Stomach (tissue), 9 donors: ENCODE data around the gene GADL1. TPM values are rescaled to one million over a fixed set of nuclear protein-coding genes. Genes with fewer than 3 reads are reported as not detected.

ENCODE experiments used
- DNase-seq, 2 donors: peaks; one replicate each; pipeline versions ENCODE4 v3.0.0 to v3.0.0-alpha.2; 2013 to 2019
- H3K27ac ChIP-seq, 5 donors: fragments of 200-600 bp in 4 of 5; sonication (generic) in 4 of 5; one replicate each; pipeline ENCODE4 v1.5.1; 2013 to 2019; ENCODE audit warnings: mild to moderate bottlenecking in 1 of 5, moderate library complexity in 1 of 5
- H3K27me3 ChIP-seq, 3 donors: fragments of 200-600 bp; sonication (generic); one replicate each; pipeline ENCODE4 v1.5.1; 2017 to 2019; ENCODE audit warnings: mixed run types in 1 of 3
- H3K36me3 ChIP-seq, 4 donors: fragments of 200-600 bp; sonication (generic); 1 replicate in 3 of 4; 2 replicates in 1 of 4; pipeline ENCODE4 v1.5.1; 2016 to 2019
- H3K4me1 ChIP-seq, 4 donors: fragments of 200-600 bp; sonication (generic); one replicate each; pipeline ENCODE4 v1.5.1; 2016 to 2019
- H3K4me3 ChIP-seq, 4 donors: fragments of 200-600 bp; sonication (generic) in 3 of 4; one replicate each; pipeline ENCODE4 v1.5.1; 2016 to 2019; ENCODE audit warnings: mild to moderate bottlenecking in 1 of 4
- H3K9me3 ChIP-seq, 4 donors: fragments of 200-600 bp; sonication (generic); one replicate each; pipeline ENCODE4 v1.5.1; 2016 to 2019
- EP300 ChIP-seq: sonication (generic); formaldehyde crosslinking; IDR thresholded peaks from one replicate; pipeline ENCODE4 v1.6.1; 2017; ENCODE audit warnings: antibody characterized with exemption
- POLR2A ChIP-seq, 4 donors: fragments of 450-650 bp; IDR thresholded peaks; one replicate each; pipeline ENCODE4 v1.6.1; 2016; ENCODE audit warnings: antibody characterized with exemption in 4 of 4, control low read depth in 2 of 4, mild to moderate bottlenecking in 1 of 4, moderate library complexity in 1 of 4
- POLR2AphosphoS5 ChIP-seq, 3 donors: sonication (generic); formaldehyde crosslinking; IDR thresholded peaks; one replicate each; pipeline ENCODE4 v1.6.1; 2016; ENCODE audit warnings: antibody characterized with exemption in 3 of 3
- WGBS, 5 donors: extraction: QIAGEN DNeasy Blood & Tissue Kit in 3 of 5; methylation state at CpG; one replicate each; pipeline versions ENCODE4 v1.1.5 to v1.1.7; 2013 to 2018; 5-methylcytosine and 5-hydroxymethylcytosine counted together
- intact Hi-C: fragments of 100-400 bp; cut with DNase I; formaldehyde crosslinking; loops from one replicate; pipeline ENCODE4 v1.15.1; 2023; ENCODE audit warnings: low total_unique reads
- polyA plus RNA-seq, 3 donors: library from polyadenylated mRNA; stranded (reverse); fragments of 200-250 nt; gene quantifications; one replicate each; pipeline ENCODE4 v1.2.3, GENCODE V29; 2013
- total RNA-seq, 5 donors: library from RNA; depleted of rRNA; stranded (reverse); fragments of >200 nt; gene quantifications; one replicate each; pipeline versions ENCODE4 v1.1.0 to v1.2.3, GENCODE V29; 2014 to 2016
- TF ChIP-seq, protein P1 (sequence below), 7 experiments: fragments of 450-650 bp in 4 of 7; fragments of 200-600 bp in 3 of 7; sonication (generic) in 3 of 7; IDR thresholded peaks; one replicate each; pipeline ENCODE4 v1.5.1; 2016 to 2019; ENCODE audit warnings: antibody characterized with exemption in 7 of 7, control low read depth in 2 of 7, mild to moderate bottlenecking in 1 of 7
- donor health status: healthy with polysubstance abuse.
- donor health status: Bipolar disorder and iron deficiency.
- donor health status: healthy.

The GADL1 gene
- total and polyA plus RNA-seq, 8 donors = 0.03 to 0.73 TPM; not detected in 6

DNA sequence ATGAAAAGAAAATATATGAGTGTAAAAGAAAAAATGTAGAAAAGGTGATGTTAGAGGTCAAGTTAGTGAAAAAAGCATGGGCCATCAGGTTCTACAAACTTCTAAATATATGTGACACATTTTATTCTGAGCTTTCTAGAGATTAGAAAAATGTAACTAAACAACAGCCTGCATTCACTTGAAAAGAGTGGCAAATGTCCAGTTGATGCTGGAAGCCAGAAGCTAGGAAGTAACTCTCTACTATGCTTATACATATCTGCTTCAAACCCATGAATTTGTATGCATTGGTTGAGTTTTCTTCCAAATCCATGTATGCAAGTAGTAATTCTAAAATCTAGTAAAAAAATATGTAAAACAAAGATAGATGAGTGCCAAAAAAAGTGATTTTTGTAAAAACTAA lies 164.5 kb downstream of the GADL1 start:
- Histone ChIP-seq H3K27me3 (no peaks in the 10 kb centered on the region), H3K36me3 (no peaks in the 10 kb centered on the region), H3K9me3 (no peaks in the 10 kb centered on the region), H3K4me1 (no peaks in the 10 kb centered on the region), H3K27ac (no peak overlapping the region), H3K4me3 (no peak overlapping the region)
- intact Hi-C loops = no loop called here
- no peak for TF ChIP-seq POLR2A (IDR thresholded peaks at IDR 0.05)
- TF ChIP-seq, protein P1, sequence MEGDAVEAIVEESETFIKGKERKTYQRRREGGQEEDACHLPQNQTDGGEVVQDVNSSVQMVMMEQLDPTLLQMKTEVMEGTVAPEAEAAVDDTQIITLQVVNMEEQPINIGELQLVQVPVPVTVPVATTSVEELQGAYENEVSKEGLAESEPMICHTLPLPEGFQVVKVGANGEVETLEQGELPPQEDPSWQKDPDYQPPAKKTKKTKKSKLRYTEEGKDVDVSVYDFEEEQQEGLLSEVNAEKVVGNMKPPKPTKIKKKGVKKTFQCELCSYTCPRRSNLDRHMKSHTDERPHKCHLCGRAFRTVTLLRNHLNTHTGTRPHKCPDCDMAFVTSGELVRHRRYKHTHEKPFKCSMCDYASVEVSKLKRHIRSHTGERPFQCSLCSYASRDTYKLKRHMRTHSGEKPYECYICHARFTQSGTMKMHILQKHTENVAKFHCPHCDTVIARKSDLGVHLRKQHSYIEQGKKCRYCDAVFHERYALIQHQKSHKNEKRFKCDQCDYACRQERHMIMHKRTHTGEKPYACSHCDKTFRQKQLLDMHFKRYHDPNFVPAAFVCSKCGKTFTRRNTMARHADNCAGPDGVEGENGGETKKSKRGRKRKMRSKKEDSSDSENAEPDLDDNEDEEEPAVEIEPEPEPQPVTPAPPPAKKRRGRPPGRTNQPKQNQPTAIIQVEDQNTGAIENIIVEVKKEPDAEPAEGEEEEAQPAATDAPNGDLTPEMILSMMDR (IDR thresholded peaks at IDR 0.05) = no peak
- TF ChIP-seq EP300 = no peak
- TF ChIP-seq POLR2AphosphoS5 (IDR thresholded peaks at IDR 0.05) = no peak
- no peak for DNase-seq

DNA sequence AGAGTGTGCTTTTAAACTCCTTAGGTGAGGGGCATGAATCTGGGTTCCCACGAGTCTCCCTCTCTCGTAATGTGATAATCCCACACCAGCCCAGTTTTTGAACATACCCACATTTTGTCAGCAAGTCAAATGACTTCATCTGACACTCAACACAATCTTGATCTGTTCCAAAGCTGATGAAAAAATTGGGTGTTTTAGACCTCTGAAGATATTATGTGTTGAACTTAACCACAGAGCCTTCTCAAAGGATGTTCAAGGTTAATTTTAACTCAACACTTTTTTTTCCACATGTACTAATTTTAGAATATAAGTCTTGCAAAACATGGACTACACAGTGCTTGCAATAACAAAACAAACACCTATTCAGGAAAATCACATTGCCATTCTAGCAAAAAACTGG lies 164.9 kb downstream of the GADL1 start:
- WGBS, 5 donors = 78 to 98% (median 93%) methylated on average over 2 of the region's 2 CpGs

DNA sequence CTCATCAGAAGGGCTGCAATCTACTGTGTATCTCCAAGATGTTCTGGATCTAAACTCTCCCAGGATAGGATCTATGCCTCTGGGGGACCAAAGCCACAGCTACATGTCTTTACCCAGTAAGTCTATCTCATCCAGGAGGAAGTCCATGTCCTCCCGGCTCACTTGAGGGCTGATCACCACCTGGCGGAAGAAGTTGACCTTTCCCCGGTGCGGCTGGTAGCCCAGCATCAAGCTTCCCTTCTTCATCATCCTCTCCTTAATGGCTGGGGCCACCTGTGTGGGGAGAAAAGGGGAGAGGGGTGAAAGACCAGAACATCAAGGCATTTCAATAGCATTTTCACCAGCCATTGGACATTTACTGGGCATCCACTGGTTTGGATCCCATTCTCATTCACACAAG lies 166.3 kb downstream of the GADL1 start:
- H3K4me1 ChIP-seq = no peaks in the 10 kb centered on the region
- no peak overlapping the region for H3K4me3 ChIP-seq
- H3K36me3 ChIP-seq = no peaks in the 10 kb centered on the region
- no peaks in the 10 kb centered on the region for H3K27me3 ChIP-seq
- TF ChIP-seq, protein P1 (IDR thresholded peaks at IDR 0.05) = no peak
- no peak for TF ChIP-seq POLR2AphosphoS5 (IDR thresholded peaks at IDR 0.05)
- no peak for TF ChIP-seq EP300
- TF ChIP-seq POLR2A (IDR thresholded peaks at IDR 0.05) = no peak
- no peak overlapping the region for H3K27ac ChIP-seq
- 95 to 100% (median 99%) methylated on average over 4 of the region's 4 CpGs for WGBS, 5 donors
- intact Hi-C loops = no loop called here
- no peak for DNase-seq
- no peaks in the 10 kb centered on the region for H3K9me3 ChIP-seq

More for the DNA sequence above, 164.9 kb downstream of the GADL1 start:
- Histone ChIP-seq H3K27ac (no peak overlapping the region), H3K9me3 (no peaks in the 10 kb centered on the region), H3K4me1 (no peaks in the 10 kb centered on the region), H3K4me3 (no peak overlapping the region), H3K27me3 (no peaks in the 10 kb centered on the region), H3K36me3 (no peaks in the 10 kb centered on the region)
- no peak for DNase-seq
- no peak for TF ChIP-seq POLR2A (IDR thresholded peaks at IDR 0.05)
- TF ChIP-seq, protein P1 (IDR thresholded peaks at IDR 0.05) = no peak
- intact Hi-C loops = no loop called here

- WGBS, 5 donors = 89 to 98% (median 96%) methylated on average over 3 of the region's 3 CpGs
- TF ChIP-seq POLR2AphosphoS5 (IDR thresholded peaks at IDR 0.05) (no peak), EP300 (no peak), POLR2A (IDR thresholded peaks at IDR 0.05) (no peak)
- TF ChIP-seq, protein P1 (IDR thresholded peaks at IDR 0.05) = no peak
- intact Hi-C loops = no loop called here
- Histone ChIP-seq H3K9me3 (no peaks in the 10 kb centered on the region), H3K27me3 (no peaks in the 10 kb centered on the region), H3K4me3 (no peak overlapping the region), H3K36me3 (no peaks in the 10 kb centered on the region), H3K4me1 (peaks cover 0 to 9% (median 3%) of the 10 kb centered on the region in 4 donors), H3K27ac (no peak overlapping the region)
- no peak for DNase-seq
These were observed 169.6 kb downstream of the GADL1 start for GRCh38 chr3:30724863-30725262.
